K562 (cell line): ENCODE measurements around the gene PRRX1. TPM values are rescaled to one million over a fixed set of nuclear protein-coding genes. Genes with fewer than 3 reads are reported as not detected.

Source experiments
- ATAC-seq: fragments of 200-7000 bp; cut with Tn5 transposase; 3 replicates; pipeline ENCODE4 v1.9.1; 2020; ENCODE audit warnings: moderate library complexity
- BruUV-seq: library from RNA; stranded (reverse); fragments of 400-500 nt; replicated peaks from 2 replicates; lab custom pipeline; 2021; lab: Mats Ljungman, UMichigan
- CTCF ChIA-PET: fragments of 300-600 bp; formaldehyde crosslinking; extraction: SDS; loops from one replicate; lab custom pipeline; 2021; ENCODE audit warnings: low intra/inter-chr PET ratio; lab: Yijun Ruan, JAX
- POLR2A ChIA-PET: fragments of 300-600, 350-650 bp; sonication (Branson Sonifier 250); formaldehyde crosslinking; extraction: SDS; loops from one replicate; lab custom pipeline; 2021; ENCODE audit warnings: antibody characterized with exemption, inconsistent platforms; lab: Yijun Ruan, JAX
- DNase-seq, 4 experiments: peaks; one replicate each; pipeline versions ENCODE4 v3.0.0 to v3.0.0-alpha.2; 2011 to 2018; ENCODE audit warnings: low spot score in 3 of 4, mixed read lengths in 3 of 4; ENCODE audit errors: extremely low read depth in 1 of 4
- FAIRE-seq: peaks from 2 replicates; lab custom pipeline; 2011; peaks lifted over from hg19 to GRCh38; lab: Jason Lieb, UNC
- H2AFZ ChIP-seq: 2 replicates; pipeline ENCODE4 v1.6.0; 2011; ENCODE audit warnings: low read depth, low read length, control low read depth, inconsistent platforms
- H3K27ac ChIP-seq: fragments of 200-600 bp; 3 replicates; pipeline ENCODE4 v1.8.0; 2011; ENCODE audit warnings: low read depth, mild to moderate bottlenecking, control low read depth, inconsistent platforms, low read length, moderate library complexity, mixed read lengths; ENCODE audit errors: extremely low read depth
- H3K27me3 ChIP-seq, 2 experiments: fragments of 300-600 bp in 1 of 2; 2 replicates in 1 of 2; 3 replicates in 1 of 2; pipeline versions ENCODE4 v1.6.0 to v1.8.0; 2011; ENCODE audit warnings: inconsistent platforms in 2 of 2, low read length in 2 of 2, mild to moderate bottlenecking in 1 of 2, mixed read lengths in 1 of 2, moderate library complexity in 1 of 2; ENCODE audit not compliant: control insufficient read depth in 2 of 2, insufficient read depth in 2 of 2
- H3K36me3 ChIP-seq: fragments of 300-600 bp; 3 replicates; pipeline ENCODE4 v1.8.0; 2011; ENCODE audit warnings: mild to moderate bottlenecking, low read length, inconsistent platforms; ENCODE audit not compliant: control insufficient read depth, insufficient read depth
- H3K4me1 ChIP-seq, 2 experiments: fragments of 200-600 bp in 1 of 2; replicated peaks in 1 of 2; 2 replicates in 1 of 2; 3 replicates in 1 of 2; pipeline versions ENCODE4 v1.5.1 to v1.8.0; 2011; ENCODE audit warnings: inconsistent platforms in 2 of 2, low read length in 2 of 2, mild to moderate bottlenecking in 1 of 2, mixed read lengths in 1 of 2, moderate library complexity in 1 of 2; ENCODE audit not compliant: control insufficient read depth in 2 of 2, insufficient read depth in 2 of 2
- H3K4me2 ChIP-seq: 2 replicates; pipeline ENCODE4 v1.6.1; 2011; ENCODE audit warnings: low read length, control low read depth, inconsistent platforms, mixed read lengths; ENCODE audit not compliant: insufficient read depth
- H3K4me3 ChIP-seq: fragments of 200-600 bp; sonication (generic), shearing (Covaris generic); 2 replicates; pipeline ENCODE4 v1.5.1; 2016; ENCODE audit warnings: control low read depth, inconsistent platforms
- H3K79me2 ChIP-seq: fragments of 200-600 bp; 3 replicates; pipeline ENCODE4 v1.8.0; 2011; ENCODE audit warnings: low read length, inconsistent platforms; ENCODE audit not compliant: control insufficient read depth, insufficient read depth
- H3K9ac ChIP-seq, 2 experiments: 2 replicates each; pipeline versions ENCODE4 v1.6.0 to v1.6.1; 2011; ENCODE audit warnings: low read depth in 2 of 2, low read length in 2 of 2, control low read depth in 1 of 2, inconsistent platforms in 1 of 2, mild to moderate bottlenecking in 1 of 2, mixed read lengths in 1 of 2; ENCODE audit not compliant: insufficient read depth in 1 of 2
- H3K9me1 ChIP-seq: one replicate; pipeline ENCODE4 v1.6.0; 2011; ENCODE audit warnings: inconsistent platforms, mild to moderate bottlenecking, low read length, moderate library complexity; ENCODE audit not compliant: control insufficient read depth, insufficient read depth
- H3K9me3 ChIP-seq: replicated peaks from 2 replicates; pipeline ENCODE4 v1.5.1; 2011; ENCODE audit warnings: low read depth, low read length, inconsistent platforms; ENCODE audit not compliant: control insufficient read depth, insufficient read depth
- H4K20me1 ChIP-seq: replicated peaks from 2 replicates; pipeline ENCODE4 v1.6.1; 2011; ENCODE audit warnings: low read length, inconsistent platforms, mixed read lengths; ENCODE audit not compliant: control insufficient read depth, insufficient read depth
- BDP1 ChIP-seq: IDR thresholded peaks from 3 replicates; pipeline ENCODE4 v1.6.1; 2011; ENCODE audit not compliant: insufficient read length, insufficient read depth
- CBX2 ChIP-seq: fragments of 200-600 bp; sonication (generic); IDR thresholded peaks from one replicate; pipeline ENCODE4 v1.6.1; 2012; ENCODE audit warnings: mild to moderate bottlenecking, low read length, inconsistent platforms; ENCODE audit not compliant: insufficient read depth, poor library complexity, severe bottlenecking
- HOXB6 ChIP-seq: fragments of 250-450 bp; sonication (Bioruptor Pico); IDR thresholded peaks from 2 replicates; pipeline ENCODE4 v1.5.1; 2022; ENCODE audit warnings: mild to moderate bottlenecking, borderline replicate concordance
- JUNB ChIP-seq: fragments of 450-650 bp; formaldehyde crosslinking; conservative IDR thresholded peaks from 2 replicates; pipeline ENCODE4 v1.4.0; 2020; ENCODE audit warnings: mild to moderate bottlenecking
- KLF6 ChIP-seq: fragments of 250-450 bp; sonication (Bioruptor Pico); IDR thresholded peaks from 2 replicates; pipeline ENCODE4 v1.4.0; 2020; ENCODE audit warnings: mild to moderate bottlenecking, moderate library complexity, borderline replicate concordance
- MAFF ChIP-seq: IDR thresholded peaks from 2 replicates; pipeline ENCODE4 v1.6.1; 2012; ENCODE audit warnings: low read length, improper control_type of control experiment
- SIRT6 ChIP-seq: IDR thresholded peaks from one replicate; pipeline ENCODE4 v1.6.1; 2012; ENCODE audit warnings: low read depth, mild to moderate bottlenecking, control low read depth, inconsistent platforms, low read length, moderate library complexity
- SMARCB1 ChIP-seq: IDR thresholded peaks from 2 replicates; pipeline ENCODE4 v1.6.1; 2011; ENCODE audit warnings: improper control_type of control experiment, low read depth; ENCODE audit not compliant: insufficient read length
- TAF15 ChIP-seq: fragments of 200-400 bp; formaldehyde crosslinking; IDR thresholded peaks from 2 replicates; pipeline ENCODE4 v1.6.1; 2017; ENCODE audit warnings: mild to moderate bottlenecking, low read depth, low read length, moderate library complexity
- TARDBP ChIP-seq: fragments of 450-650 bp; IDR thresholded peaks from 2 replicates; pipeline ENCODE4 v1.6.1; 2016
- USF1 ChIP-seq: sonication (generic); formaldehyde crosslinking; IDR thresholded peaks from 2 replicates; pipeline ENCODE4 v1.9.0; 2022; ENCODE audit warnings: mild to moderate bottlenecking, missing genetic modification reagents
- ZNF197 ChIP-seq: fragments of 200-800 bp; sonication (Bioruptor generic); IDR thresholded peaks from 2 replicates; pipeline ENCODE4 v1.6.1; 2016; ENCODE audit warnings: low read depth, missing genetic modification characterization, missing compliant biosample characterization
- ZNF282 ChIP-seq: sonication (generic); formaldehyde crosslinking; IDR thresholded peaks from 2 replicates; pipeline ENCODE4 v1.8.1; 2023; ENCODE audit warnings: missing genetic modification reagents
- ZNF444 ChIP-seq: fragments of 250-450 bp; sonication (Bioruptor Pico); IDR thresholded peaks from 2 replicates; pipeline ENCODE4 v1.4.0; 2020; ENCODE audit warnings: mild to moderate bottlenecking, moderate library complexity
- ZNF668 ChIP-seq: fragments of 250-450 bp; sonication (Bioruptor Pico); IDR thresholded peaks from 2 replicates; pipeline ENCODE4 v1.8.0; 2022; ENCODE audit warnings: mild to moderate bottlenecking, inconsistent platforms
- WGBS: fragments of 100-300 bp; shearing (Covaris generic); methylation state at CpG from one replicate; pipeline ENCODE4 v1.1.6; 2016; ENCODE audit warnings: low coverage, mixed read lengths; ENCODE audit not compliant: insufficient coverage; ENCODE audit errors: missing lambda C conversion rate; 5-methylcytosine and 5-hydroxymethylcytosine counted together
- in situ Hi-C: fragments of 300-500 bp; cut with MboI; formaldehyde crosslinking; loops from 4 replicates; pipeline ENCODE4 v1.15.0; 2018; ENCODE audit warnings: inconsistent platforms, mixed read lengths
- intact Hi-C: fragments of 100-400 bp; cut with micrococcal nuclease; formaldehyde crosslinking; loops from 2 replicates; pipeline ENCODE4 v1.14.2; 2022
- polyA plus RNA-seq, 8 experiments: library from polyadenylated mRNA; depleted of rRNA in 4 of 8; stranded (reverse) in 5 of 8; unstranded in 3 of 8; fragments of >200 nt; fragmentation: Nextera tagmentation in 2 of 8; fragmentation: Illumina TruSeq in 1 of 8; extraction: Ambion mirVana in 2 of 8; extraction: Trizol in 1 of 8; gene quantifications; 2 replicates each; pipeline versions ENCODE4 v1.2.1 to v1.2.3, GENCODE V29; 2011 to 2014; ENCODE audit warnings: inconsistent platforms in 1 of 8, missing spikeins in 1 of 8
- total RNA-seq, 7 experiments: library from RNA; depleted of rRNA in 6 of 7; stranded (reverse); fragments of >200 nt in 6 of 7; fragmentation: Illumina TruSeq in 2 of 7; extraction: Trizol in 2 of 7; gene quantifications; 2 replicates each; pipeline versions ENCODE4 v1.2.1 to v1.2.3, GENCODE V29; 2011 to 2021; ENCODE audit warnings: low replicate concordance in 1 of 7
- TF ChIP-seq, protein P1 (sequence below), 2 experiments: fragments of 450-650 bp; IDR thresholded peaks; 2 replicates each; pipeline ENCODE4 v1.6.1; 2018; ENCODE audit warnings: mild to moderate bottlenecking in 2 of 2, low read depth in 1 of 2; ENCODE audit not compliant: partially characterized antibody in 2 of 2
- TF ChIP-seq, protein P2 (sequence below): fragments of 450-650 bp; formaldehyde crosslinking; IDR thresholded peaks from 2 replicates; pipeline ENCODE4 v1.4.0; 2022; ENCODE audit warnings: missing genetic modification characterization
- TF ChIP-seq, protein P3 (sequence below): fragments of 450-650 bp; IDR thresholded peaks from 2 replicates; pipeline ENCODE4 v1.6.1; 2016

Gene PRRX1
- total and polyA plus RNA-seq, 9 of the 15 experiments (the other 6 are each of a cell fraction or from before 2014, with no cell fraction given) = not detected

DNA sequence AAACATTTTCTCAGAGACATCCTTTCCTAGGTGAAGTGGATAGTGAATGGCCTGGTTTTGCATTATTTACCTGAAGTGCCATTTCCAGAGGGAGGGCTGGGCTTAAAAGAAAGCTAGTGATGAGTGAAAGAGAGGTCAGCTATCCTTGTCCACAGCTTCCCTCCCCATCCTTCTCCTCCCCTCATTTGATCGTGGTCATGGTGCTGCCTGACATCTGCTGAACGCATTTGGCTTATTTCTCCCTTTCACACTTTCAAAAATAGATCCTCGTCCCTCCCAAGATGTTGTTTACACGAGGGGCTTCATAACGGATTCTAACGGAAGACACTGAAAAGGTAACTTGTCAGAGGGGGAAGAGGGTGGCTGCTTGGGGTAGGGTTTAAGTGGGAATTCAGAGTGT is 66.1 kb downstream of the PRRX1 start:
- in situ Hi-C loops = no loop called here
- ChIA-PET POLR2A (no interaction called here), CTCF (no interaction called here)
- no peaks in the 10 kb centered on the region for H3K36me3 ChIP-seq
- no TSS peak for BruUV-seq
- no peak overlapping the region for H3K4me3 ChIP-seq
- H3K4me2 ChIP-seq = no peak overlapping the region
- DNase-seq (no peak), FAIRE-seq (no peak), ATAC-seq (no peak)
- no peaks in the 10 kb centered on the region for H3K9me1 ChIP-seq
- no peak overlapping the region for H3K9ac ChIP-seq
- no peaks in the 10 kb centered on the region for H3K9me3 ChIP-seq
- no peaks in the 10 kb centered on the region for H3K4me1 ChIP-seq
- intact Hi-C loops = no loop called here
- no peaks in the 10 kb centered on the region for H3K79me2 ChIP-seq
- no peak overlapping the region for H2AFZ ChIP-seq
- H4K20me1 ChIP-seq = no peaks in the 10 kb centered on the region
- WGBS = 2% methylated on average over 6 of the region's 6 CpGs
- no peak overlapping the region for H3K27ac ChIP-seq
- no peaks in the 10 kb centered on the region for H3K27me3 ChIP-seq
- TF ChIP-seq USF1 (CRISPR knock-in tag) (no peak), CBX2 (no peak), TARDBP (no peak), ZNF444 (CRISPR knock-in tag) (no peak), KLF6 (CRISPR knock-in tag) (no peak), ZNF197 (CRISPR knock-in tag) (no peak), HOXB6 (CRISPR knock-in tag) (no peak), SIRT6 (no peak), ZNF282 (CRISPR knock-in tag) (no peak), SMARCB1 (no peak), TAF15 (no peak), ZNF668 (CRISPR knock-in tag) (no peak), MAFF (no peak), JUNB (CRISPR knock-in tag) (no peak), BDP1 (no peak)
- TF ChIP-seq, protein P1, sequence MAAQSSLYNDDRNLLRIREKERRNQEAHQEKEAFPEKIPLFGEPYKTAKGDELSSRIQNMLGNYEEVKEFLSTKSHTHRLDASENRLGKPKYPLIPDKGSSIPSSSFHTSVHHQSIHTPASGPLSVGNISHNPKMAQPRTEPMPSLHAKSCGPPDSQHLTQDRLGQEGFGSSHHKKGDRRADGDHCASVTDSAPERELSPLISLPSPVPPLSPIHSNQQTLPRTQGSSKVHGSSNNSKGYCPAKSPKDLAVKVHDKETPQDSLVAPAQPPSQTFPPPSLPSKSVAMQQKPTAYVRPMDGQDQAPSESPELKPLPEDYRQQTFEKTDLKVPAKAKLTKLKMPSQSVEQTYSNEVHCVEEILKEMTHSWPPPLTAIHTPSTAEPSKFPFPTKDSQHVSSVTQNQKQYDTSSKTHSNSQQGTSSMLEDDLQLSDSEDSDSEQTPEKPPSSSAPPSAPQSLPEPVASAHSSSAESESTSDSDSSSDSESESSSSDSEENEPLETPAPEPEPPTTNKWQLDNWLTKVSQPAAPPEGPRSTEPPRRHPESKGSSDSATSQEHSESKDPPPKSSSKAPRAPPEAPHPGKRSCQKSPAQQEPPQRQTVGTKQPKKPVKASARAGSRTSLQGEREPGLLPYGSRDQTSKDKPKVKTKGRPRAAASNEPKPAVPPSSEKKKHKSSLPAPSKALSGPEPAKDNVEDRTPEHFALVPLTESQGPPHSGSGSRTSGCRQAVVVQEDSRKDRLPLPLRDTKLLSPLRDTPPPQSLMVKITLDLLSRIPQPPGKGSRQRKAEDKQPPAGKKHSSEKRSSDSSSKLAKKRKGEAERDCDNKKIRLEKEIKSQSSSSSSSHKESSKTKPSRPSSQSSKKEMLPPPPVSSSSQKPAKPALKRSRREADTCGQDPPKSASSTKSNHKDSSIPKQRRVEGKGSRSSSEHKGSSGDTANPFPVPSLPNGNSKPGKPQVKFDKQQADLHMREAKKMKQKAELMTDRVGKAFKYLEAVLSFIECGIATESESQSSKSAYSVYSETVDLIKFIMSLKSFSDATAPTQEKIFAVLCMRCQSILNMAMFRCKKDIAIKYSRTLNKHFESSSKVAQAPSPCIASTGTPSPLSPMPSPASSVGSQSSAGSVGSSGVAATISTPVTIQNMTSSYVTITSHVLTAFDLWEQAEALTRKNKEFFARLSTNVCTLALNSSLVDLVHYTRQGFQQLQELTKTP (IDR thresholded peaks at IDR 0.05; ENCODE audit: low read depth in 1 of 2, partially characterized antibody in 2 of 2) = no peak
- TF ChIP-seq, protein P2, sequence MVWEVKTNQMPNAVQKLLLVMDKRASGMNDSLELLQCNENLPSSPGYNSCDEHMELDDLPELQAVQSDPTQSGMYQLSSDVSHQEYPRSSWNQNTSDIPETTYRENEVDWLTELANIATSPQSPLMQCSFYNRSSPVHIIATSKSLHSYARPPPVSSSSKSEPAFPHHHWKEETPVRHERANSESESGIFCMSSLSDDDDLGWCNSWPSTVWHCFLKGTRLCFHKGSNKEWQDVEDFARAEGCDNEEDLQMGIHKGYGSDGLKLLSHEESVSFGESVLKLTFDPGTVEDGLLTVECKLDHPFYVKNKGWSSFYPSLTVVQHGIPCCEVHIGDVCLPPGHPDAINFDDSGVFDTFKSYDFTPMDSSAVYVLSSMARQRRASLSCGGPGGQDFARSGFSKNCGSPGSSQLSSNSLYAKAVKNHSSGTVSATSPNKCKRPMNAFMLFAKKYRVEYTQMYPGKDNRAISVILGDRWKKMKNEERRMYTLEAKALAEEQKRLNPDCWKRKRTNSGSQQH (CRISPR knock-in tag) = no peak
- TF ChIP-seq, protein P3, sequence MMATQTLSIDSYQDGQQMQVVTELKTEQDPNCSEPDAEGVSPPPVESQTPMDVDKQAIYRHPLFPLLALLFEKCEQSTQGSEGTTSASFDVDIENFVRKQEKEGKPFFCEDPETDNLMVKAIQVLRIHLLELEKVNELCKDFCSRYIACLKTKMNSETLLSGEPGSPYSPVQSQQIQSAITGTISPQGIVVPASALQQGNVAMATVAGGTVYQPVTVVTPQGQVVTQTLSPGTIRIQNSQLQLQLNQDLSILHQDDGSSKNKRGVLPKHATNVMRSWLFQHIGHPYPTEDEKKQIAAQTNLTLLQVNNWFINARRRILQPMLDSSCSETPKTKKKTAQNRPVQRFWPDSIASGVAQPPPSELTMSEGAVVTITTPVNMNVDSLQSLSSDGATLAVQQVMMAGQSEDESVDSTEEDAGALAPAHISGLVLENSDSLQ = no peak
